Measurements from ENCODE around the gene PSMB7.

The PSMB7 gene

GRCh38 chr9:124353166-124353768, 62.0 kb downstream of the PSMB7 start:
- Histone ChIP-seq H3K27me3 (ENCODE audit: low read depth, low read length) (no peaks in the 10 kb centered on the region), H3K27ac (ENCODE audit: low read length) (no peak overlapping the region), H3K4me1 (ENCODE audit: control insufficient read depth in 1 of 2, insufficient read depth in 2 of 2, low read length in 2 of 2) (no peaks in the 10 kb centered on the region), H3K9me3 (ENCODE audit: control insufficient read depth in 1 of 2, low read length in 2 of 2) (no peaks in the 10 kb centered on the region), H3K4me3 (ENCODE audit: low read depth in 1 of 2, low read length in 2 of 2) (no peak overlapping the region), H3K36me3 (ENCODE audit: control insufficient read depth in 1 of 2, insufficient read depth in 2 of 2, low read length in 2 of 2) (peaks cover 57 to 77% of the 10 kb centered on the region in 2 donors)

DNA sequence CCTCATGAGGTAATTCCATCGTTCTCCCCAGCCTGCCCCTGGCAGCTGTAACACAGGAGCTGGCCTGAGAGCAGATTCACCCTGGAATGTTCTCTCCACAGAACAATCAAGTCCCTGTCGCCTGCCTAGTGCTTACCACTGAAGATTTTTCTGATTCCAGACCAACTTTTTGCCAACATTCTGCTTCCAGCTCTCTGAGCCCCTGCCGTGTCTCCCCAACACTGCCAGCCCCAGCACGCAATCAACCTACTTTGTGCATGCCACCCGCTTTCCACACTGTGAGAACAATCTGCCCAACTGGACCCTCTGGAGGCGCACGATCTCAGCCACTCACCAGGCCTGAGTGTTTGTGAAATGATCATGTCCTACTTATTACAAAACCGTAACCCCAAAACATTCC, 62.6 kb downstream of the PSMB7 start:
- H3K27me3 ChIP-seq (ENCODE audit: low read depth, low read length) = no peaks in the 10 kb centered on the region
- no peak overlapping the region for H3K4me3 ChIP-seq (ENCODE audit: low read depth in 1 of 2, low read length in 2 of 2)
- peaks cover 64 to 84% of the 10 kb centered on the region in 2 donors for H3K36me3 ChIP-seq (ENCODE audit: control insufficient read depth in 1 of 2, insufficient read depth in 2 of 2, low read length in 2 of 2)
- no peaks in the 10 kb centered on the region for H3K4me1 ChIP-seq (ENCODE audit: control insufficient read depth in 1 of 2, insufficient read depth in 2 of 2, low read length in 2 of 2)
- H3K9me3 ChIP-seq (ENCODE audit: control insufficient read depth in 1 of 2, low read length in 2 of 2) = no peaks in the 10 kb centered on the region
- H3K27ac ChIP-seq (ENCODE audit: low read length) = no peak overlapping the region

DNA sequence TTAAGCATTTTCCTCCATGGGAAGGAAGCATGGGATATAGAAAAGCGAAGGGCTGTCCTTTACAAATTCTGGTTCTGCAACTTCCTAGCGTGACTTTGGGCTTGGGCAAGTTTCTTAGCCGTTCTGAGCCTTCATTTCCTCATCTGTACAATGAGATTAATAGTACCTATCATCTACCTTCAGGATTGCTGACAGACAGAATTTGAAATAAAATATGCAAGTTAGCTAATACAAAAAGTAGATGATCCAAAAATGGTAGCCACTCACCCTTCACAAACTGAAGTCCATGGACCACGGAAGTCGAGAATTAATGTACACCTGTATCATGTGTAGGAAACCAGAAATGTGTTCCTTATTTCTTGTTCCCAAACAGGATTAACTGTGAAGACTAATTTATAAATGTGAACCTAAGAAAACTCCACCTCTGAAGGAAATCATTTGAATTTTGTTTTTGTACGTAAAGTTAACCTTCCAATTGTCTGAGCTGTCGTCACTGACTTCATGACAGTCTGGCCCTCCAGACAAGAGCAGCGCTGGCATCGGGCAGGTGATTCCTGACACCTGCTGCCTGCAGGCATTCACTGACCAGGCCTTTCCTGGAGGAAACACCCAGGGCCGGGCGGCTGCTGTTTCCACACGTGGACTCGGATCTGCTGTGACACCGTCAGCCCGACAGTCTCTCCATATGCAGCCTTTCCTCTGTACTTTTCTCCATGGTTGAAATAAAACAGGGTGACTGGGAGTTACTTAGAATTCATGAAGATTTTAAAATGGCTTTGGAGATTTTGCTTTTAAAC, 63.4 kb downstream of the PSMB7 start:
- no peaks in the 10 kb centered on the region for H3K4me1 ChIP-seq (ENCODE audit: control insufficient read depth in 1 of 2, insufficient read depth in 2 of 2, low read length in 2 of 2)
- no peak overlapping the region for H3K4me3 ChIP-seq (ENCODE audit: low read depth in 1 of 2, low read length in 2 of 2)
- no peak overlapping the region for H3K27ac ChIP-seq (ENCODE audit: low read length)
- H3K27me3 ChIP-seq (ENCODE audit: low read depth, low read length) = no peaks in the 10 kb centered on the region
- H3K9me3 ChIP-seq (ENCODE audit: control insufficient read depth in 1 of 2, low read length in 2 of 2) = no peaks in the 10 kb centered on the region
- peaks cover 66 to 90% of the 10 kb centered on the region in 2 donors for H3K36me3 ChIP-seq (ENCODE audit: control insufficient read depth in 1 of 2, insufficient read depth in 2 of 2, low read length in 2 of 2)

GRCh38 chr9:124350494-124351263, 64.6 kb downstream of the PSMB7 start:
- no peak overlapping the region for H3K4me3 ChIP-seq (ENCODE audit: low read depth in 1 of 2, low read length in 2 of 2)
- H3K36me3 ChIP-seq (ENCODE audit: control insufficient read depth in 1 of 2, insufficient read depth in 2 of 2, low read length in 2 of 2) = peaks cover 66 to 90% of the 10 kb centered on the region in 2 donors

GRCh38 chr9:124349675-124350493, 65.4 kb downstream of the PSMB7 start:
- Histone ChIP-seq H3K9me3 (ENCODE audit: control insufficient read depth in 1 of 2, low read length in 2 of 2) (no peaks in the 10 kb centered on the region), H3K27me3 (ENCODE audit: low read depth, low read length) (no peaks in the 10 kb centered on the region), H3K4me1 (ENCODE audit: control insufficient read depth in 1 of 2, insufficient read depth in 2 of 2, low read length in 2 of 2) (no peaks in the 10 kb centered on the region), H3K36me3 (ENCODE audit: control insufficient read depth in 1 of 2, insufficient read depth in 2 of 2, low read length in 2 of 2) (peaks cover 73 to 92% of the 10 kb centered on the region in 2 donors), H3K4me3 (ENCODE audit: low read depth in 1 of 2, low read length in 2 of 2) (no peak overlapping the region), H3K27ac (ENCODE audit: low read length) (no peak overlapping the region)

More at GRCh38 chr9:124350494-124351263, 64.6 kb downstream of the PSMB7 start:
- no peaks in the 10 kb centered on the region for H3K4me1 ChIP-seq (ENCODE audit: control insufficient read depth in 1 of 2, insufficient read depth in 2 of 2, low read length in 2 of 2)
- H3K9me3 ChIP-seq (ENCODE audit: control insufficient read depth in 1 of 2, low read length in 2 of 2) = no peaks in the 10 kb centered on the region
- no peak overlapping the region for H3K27ac ChIP-seq (ENCODE audit: low read length)
- no peaks in the 10 kb centered on the region for H3K27me3 ChIP-seq (ENCODE audit: low read depth, low read length)

GRCh38 chr9:124349267-124349666, 66.0 kb downstream of the PSMB7 start:
- Histone ChIP-seq H3K27me3 (ENCODE audit: low read depth, low read length) (no peaks in the 10 kb centered on the region), H3K9me3 (ENCODE audit: control insufficient read depth in 1 of 2, low read length in 2 of 2) (no peaks in the 10 kb centered on the region), H3K4me1 (ENCODE audit: control insufficient read depth in 1 of 2, insufficient read depth in 2 of 2, low read length in 2 of 2) (no peaks in the 10 kb centered on the region), H3K27ac (ENCODE audit: low read length) (no peak overlapping the region), H3K4me3 (ENCODE audit: low read depth in 1 of 2, low read length in 2 of 2) (no peak overlapping the region), H3K36me3 (ENCODE audit: control insufficient read depth in 1 of 2, insufficient read depth in 2 of 2, low read length in 2 of 2) (peaks cover 77 to 92% of the 10 kb centered on the region in 2 donors)

- no peak overlapping the region for H3K27ac ChIP-seq (ENCODE audit: low read length)
- no peaks in the 10 kb centered on the region for H3K27me3 ChIP-seq (ENCODE audit: low read depth, low read length)
- H3K9me3 ChIP-seq (ENCODE audit: control insufficient read depth in 1 of 2, low read length in 2 of 2) = no peaks in the 10 kb centered on the region
- peaks cover 0 to under 1% of the 10 kb centered on the region in 2 donors for H3K4me1 ChIP-seq (ENCODE audit: control insufficient read depth in 1 of 2, insufficient read depth in 2 of 2, low read length in 2 of 2)
- H3K36me3 ChIP-seq (ENCODE audit: control insufficient read depth in 1 of 2, insufficient read depth in 2 of 2, low read length in 2 of 2) = peaks cover 77 to 93% of the 10 kb centered on the region in 2 donors
- H3K4me3 ChIP-seq (ENCODE audit: low read depth in 1 of 2, low read length in 2 of 2) = no peak overlapping the region
Measured at GRCh38 chr9:124348831-124349230, 66.4 kb downstream of the PSMB7 start.

DNA sequence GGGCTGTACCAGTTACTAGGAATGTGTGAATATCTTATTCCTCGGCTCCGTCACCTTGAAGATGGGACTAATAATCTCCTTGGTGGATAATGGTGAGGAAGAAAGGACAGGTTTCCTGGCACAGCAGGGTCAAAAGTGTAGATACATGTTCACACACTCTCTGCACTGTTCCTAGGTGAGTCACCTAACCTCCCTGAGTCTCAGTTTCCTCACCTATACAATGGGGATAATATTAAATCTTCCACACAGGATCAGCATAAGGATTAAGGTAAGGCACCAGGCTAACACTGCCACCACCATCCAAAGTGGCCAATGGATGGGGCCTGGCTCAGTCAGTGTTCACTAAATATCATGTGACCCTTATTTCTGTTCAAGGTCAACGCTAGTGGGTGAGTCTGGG, 66.9 kb downstream of the PSMB7 start:
- Histone ChIP-seq H3K27ac (ENCODE audit: low read length) (no peak overlapping the region), H3K9me3 (ENCODE audit: control insufficient read depth in 1 of 2, low read length in 2 of 2) (no peaks in the 10 kb centered on the region), H3K4me3 (ENCODE audit: low read depth in 1 of 2, low read length in 2 of 2) (no peak overlapping the region), H3K4me1 (ENCODE audit: control insufficient read depth in 1 of 2, insufficient read depth in 2 of 2, low read length in 2 of 2) (peaks cover 0 to 5% of the 10 kb centered on the region in 2 donors), H3K36me3 (ENCODE audit: control insufficient read depth in 1 of 2, insufficient read depth in 2 of 2, low read length in 2 of 2) (peaks cover 75 to 89% of the 10 kb centered on the region in 2 donors), H3K27me3 (ENCODE audit: low read depth, low read length) (no peaks in the 10 kb centered on the region)

- H3K9me3 ChIP-seq (ENCODE audit: control insufficient read depth in 1 of 2, low read length in 2 of 2) = no peaks in the 10 kb centered on the region
- no peaks in the 10 kb centered on the region for H3K27me3 ChIP-seq (ENCODE audit: low read depth, low read length)
- peaks cover 0 to 8% of the 10 kb centered on the region in 2 donors for H3K4me1 ChIP-seq (ENCODE audit: control insufficient read depth in 1 of 2, insufficient read depth in 2 of 2, low read length in 2 of 2)
- peaks cover 71 to 85% of the 10 kb centered on the region in 2 donors for H3K36me3 ChIP-seq (ENCODE audit: control insufficient read depth in 1 of 2, insufficient read depth in 2 of 2, low read length in 2 of 2)
- H3K4me3 ChIP-seq (ENCODE audit: low read depth in 1 of 2, low read length in 2 of 2) = no peak overlapping the region
- no peak overlapping the region for H3K27ac ChIP-seq (ENCODE audit: low read length)
Measured at GRCh38 chr9:124347968-124348358, 67.3 kb downstream of the PSMB7 start.

DNA sequence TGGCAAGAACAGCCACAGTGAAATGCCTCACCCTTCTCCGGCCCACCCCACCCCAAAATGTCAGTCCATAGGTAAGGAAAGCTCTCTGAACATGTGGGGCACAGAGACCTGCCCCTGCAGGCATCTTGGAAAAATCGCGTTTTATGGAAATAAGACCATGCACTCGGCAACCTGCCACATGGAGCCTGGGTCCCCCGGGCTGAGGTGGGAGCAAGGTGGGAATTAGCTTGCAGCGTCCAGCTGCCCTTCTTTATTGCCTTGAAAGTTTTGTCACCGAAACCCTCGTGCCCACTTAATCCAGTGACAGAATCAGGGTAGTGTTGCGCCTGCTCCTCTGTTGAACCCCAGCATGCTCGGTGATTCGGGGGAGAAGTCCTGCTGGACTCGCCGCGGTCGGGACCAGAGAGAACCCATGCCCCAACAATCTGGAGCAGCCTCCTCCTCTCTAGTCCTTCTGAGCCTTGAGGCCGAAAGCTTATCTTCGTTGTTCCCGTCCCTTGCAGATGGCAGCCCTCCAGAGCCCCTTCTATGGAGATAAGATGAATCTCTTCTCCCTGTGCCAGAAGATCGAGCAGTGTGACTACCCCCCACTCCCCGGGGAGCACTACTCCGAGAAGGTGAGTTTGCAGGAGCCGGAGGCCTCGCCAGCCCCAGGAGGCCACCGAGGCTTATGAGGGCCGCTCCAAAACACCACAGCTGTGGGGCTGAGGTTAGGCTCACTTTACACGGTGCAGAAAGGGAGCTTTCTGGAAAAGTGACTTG, 67.9 kb downstream of the PSMB7 start:
- Histone ChIP-seq H3K4me1 (ENCODE audit: control insufficient read depth in 1 of 2, insufficient read depth in 2 of 2, low read length in 2 of 2) (peaks cover 0 to 14% of the 10 kb centered on the region in 2 donors), H3K36me3 (ENCODE audit: control insufficient read depth in 1 of 2, insufficient read depth in 2 of 2, low read length in 2 of 2) (peaks cover 65 to 79% of the 10 kb centered on the region in 2 donors), H3K4me3 (ENCODE audit: low read depth in 1 of 2, low read length in 2 of 2) (no peak overlapping the region), H3K27ac (ENCODE audit: low read length) (no peak overlapping the region), H3K27me3 (ENCODE audit: low read depth, low read length) (no peaks in the 10 kb centered on the region), H3K9me3 (ENCODE audit: control insufficient read depth in 1 of 2, low read length in 2 of 2) (no peaks in the 10 kb centered on the region)
